H9 (cell line): Measurements from ENCODE around the gene MOB3B. TPM values are rescaled to one million over a fixed set of nuclear protein-coding genes. Genes with fewer than 3 reads are reported as not detected.

Experiments used
- DNase-seq: peaks from one replicate; pipeline ENCODE4 v3.0.0-alpha.2; 2017
- H2AFZ ChIP-seq: one replicate; pipeline ENCODE4 v1.6.1; 2013; ENCODE audit warnings: mild to moderate bottlenecking, low read length, control low read depth, moderate library complexity
- H2AK5ac ChIP-seq: 2 replicates; pipeline ENCODE4 v1.6.1; 2013; ENCODE audit warnings: low read length, control low read depth, mixed read lengths; ENCODE audit not compliant: insufficient read length
- H2BK120ac ChIP-seq: one replicate; pipeline ENCODE4 v1.6.1; 2013; ENCODE audit warnings: low read depth, mild to moderate bottlenecking, low read length, control low read depth, inconsistent platforms; ENCODE audit not compliant: poor library complexity, severe bottlenecking
- H2BK12ac ChIP-seq: 2 replicates; pipeline ENCODE4 v1.6.1; 2013; ENCODE audit warnings: low read length, control low read depth, mixed read lengths, low read depth; ENCODE audit not compliant: insufficient read length
- H2BK15ac ChIP-seq: 2 replicates; pipeline ENCODE4 v1.6.1; 2013; ENCODE audit warnings: low read depth, low read length, control low read depth
- H2BK20ac ChIP-seq: one replicate; pipeline ENCODE4 v1.6.1; 2013; ENCODE audit warnings: low read depth, mild to moderate bottlenecking, low read length, control low read depth, inconsistent platforms; ENCODE audit not compliant: poor library complexity, severe bottlenecking
- H2BK5ac ChIP-seq: 2 replicates; pipeline ENCODE4 v1.6.1; 2013; ENCODE audit warnings: low read length, control low read depth, mixed read lengths; ENCODE audit not compliant: insufficient read length
- H3K14ac ChIP-seq: 2 replicates; pipeline ENCODE4 v1.6.1; 2013; ENCODE audit warnings: low read length, control low read depth; ENCODE audit not compliant: insufficient read depth
- H3K18ac ChIP-seq: 2 replicates; pipeline ENCODE4 v1.6.1; 2013; ENCODE audit warnings: low read depth, mild to moderate bottlenecking, mixed read lengths, low read length, control low read depth; ENCODE audit not compliant: insufficient read length
- H3K23ac ChIP-seq: 2 replicates; pipeline ENCODE4 v1.6.1; 2013; ENCODE audit warnings: low read length, control low read depth, mixed read lengths, low read depth; ENCODE audit not compliant: insufficient read length
- H3K23me2 ChIP-seq: 2 replicates; pipeline ENCODE4 v1.6.1; 2013; ENCODE audit warnings: low read depth, mild to moderate bottlenecking, mixed read lengths, low read length, control low read depth; ENCODE audit not compliant: insufficient read length, poor library complexity, severe bottlenecking
- H3K27ac ChIP-seq: 2 replicates; pipeline ENCODE4 v1.5.1; 2013; ENCODE audit warnings: low read length, control low read depth, mixed read lengths, low read depth; ENCODE audit not compliant: insufficient read length
- H3K27me3 ChIP-seq: 2 replicates; pipeline ENCODE4 v1.6.1; 2013; ENCODE audit warnings: low read length, control low read depth, inconsistent platforms; ENCODE audit not compliant: insufficient read depth
- H3K4ac ChIP-seq: 2 replicates; pipeline ENCODE4 v1.6.1; 2013; ENCODE audit warnings: low read depth, mild to moderate bottlenecking, control low read depth, inconsistent platforms, low read length, moderate library complexity
- H3K4me1 ChIP-seq: 2 replicates; pipeline ENCODE4 v1.6.1; 2013; ENCODE audit warnings: low read length, control low read depth, inconsistent platforms; ENCODE audit not compliant: insufficient read depth
- H3K4me2 ChIP-seq: 2 replicates; pipeline ENCODE4 v1.6.1; 2013; ENCODE audit warnings: low read length, control low read depth, mixed read lengths; ENCODE audit not compliant: insufficient read length, insufficient read depth
- H3K56ac ChIP-seq: 2 replicates; pipeline ENCODE4 v1.6.1; 2013; ENCODE audit warnings: low read depth, mild to moderate bottlenecking, mixed read lengths, low read length, control low read depth; ENCODE audit not compliant: insufficient read length
- H3K79me1 ChIP-seq: 2 replicates; pipeline ENCODE4 v1.6.1; 2013; ENCODE audit warnings: low read depth, mild to moderate bottlenecking, moderate library complexity, low read length, control low read depth, inconsistent platforms; ENCODE audit not compliant: insufficient read depth, poor library complexity, severe bottlenecking
- H3K79me2 ChIP-seq: 2 replicates; pipeline ENCODE4 v1.6.1; 2013; ENCODE audit warnings: low read length, control low read depth, inconsistent platforms; ENCODE audit not compliant: insufficient read depth
- H3K9ac ChIP-seq: 2 replicates; pipeline ENCODE4 v1.6.1; 2013; ENCODE audit warnings: low read length, control low read depth, mixed read lengths; ENCODE audit not compliant: insufficient read length; ENCODE audit errors: extremely low read depth
- H3K9me3 ChIP-seq: one replicate; pipeline ENCODE4 v1.6.1; 2013; ENCODE audit warnings: low read depth, low read length, inconsistent platforms; ENCODE audit not compliant: control insufficient read depth
- H3T11ph ChIP-seq: one replicate; pipeline ENCODE4 v1.6.1; 2013; ENCODE audit warnings: mild to moderate bottlenecking, low read length, control low read depth, inconsistent platforms
- H4K20me1 ChIP-seq: one replicate; pipeline ENCODE4 v1.6.1; 2013; ENCODE audit not compliant: control insufficient read depth, insufficient read length, insufficient read depth
- H4K5ac ChIP-seq: 2 replicates; pipeline ENCODE4 v1.6.1; 2013; ENCODE audit warnings: low read depth, mild to moderate bottlenecking, mixed read lengths, low read length, control low read depth; ENCODE audit not compliant: insufficient read length
- H4K8ac ChIP-seq: replicated peaks from 2 replicates; pipeline ENCODE4 v1.6.1; 2013; ENCODE audit warnings: low read length, control low read depth, mixed read lengths, low read depth; ENCODE audit not compliant: insufficient read length
- H4K91ac ChIP-seq: 2 replicates; pipeline ENCODE4 v1.6.1; 2013; ENCODE audit warnings: low read depth, mild to moderate bottlenecking, moderate library complexity, mixed read lengths, low read length, control low read depth; ENCODE audit not compliant: insufficient read length
- H3K27ac Mint-ChIP-seq, 3 experiments: 2 replicates in 2 of 3; 3 replicates in 1 of 3; pipeline ENCODE4 v1.8.0; 2020 to 2021; ENCODE audit warnings: mixed read lengths in 3 of 3, mild to moderate bottlenecking in 1 of 3, moderate library complexity in 1 of 3
- H3K27me3 Mint-ChIP-seq: 2 replicates; pipeline ENCODE4 v1.8.0; 2021; ENCODE audit warnings: low read depth, mild to moderate bottlenecking, moderate library complexity, mixed read lengths
- H3K36me3 Mint-ChIP-seq, 3 experiments: 2 replicates in 2 of 3; 3 replicates in 1 of 3; pipeline ENCODE4 v1.8.0; 2020 to 2021; ENCODE audit warnings: low read depth in 3 of 3, mixed read lengths in 3 of 3; ENCODE audit not compliant: insufficient read depth in 1 of 3
- H3K4me1 Mint-ChIP-seq, 2 experiments: 2 replicates each; pipeline ENCODE4 v1.8.0; 2020; ENCODE audit warnings: mixed read lengths in 2 of 2
- H3K4me3 Mint-ChIP-seq, 2 experiments: 2 replicates in 1 of 2; 3 replicates in 1 of 2; pipeline ENCODE4 v1.8.0; 2020 to 2021; ENCODE audit warnings: mild to moderate bottlenecking in 2 of 2, mixed read lengths in 2 of 2, moderate library complexity in 1 of 2
- H3K9me3 Mint-ChIP-seq, 2 experiments: 2 replicates in 1 of 2; 3 replicates in 1 of 2; pipeline ENCODE4 v1.8.0; 2020; ENCODE audit warnings: mild to moderate bottlenecking in 2 of 2, mixed read lengths in 2 of 2, moderate library complexity in 1 of 2
- WGBS: extraction: QIAGEN DNeasy Blood & Tissue Kit; methylation state at CpG from one replicate; pipeline ENCODE4 v1.1.7; 2013; ENCODE audit warnings: missing lambda C conversion rate, low lambda C conversion rate, mixed read lengths; ENCODE audit not compliant: insufficient read length; ENCODE audit errors: extremely low coverage; 5-methylcytosine and 5-hydroxymethylcytosine counted together
- total RNA-seq: library from RNA; stranded (reverse); gene quantifications from 2 replicates; pipeline ENCODE4 v1.2.1, GENCODE V29; 2021
- TF ChIP-seq, protein P1 (sequence below): fragments of 200-600 bp; sonication (generic); conservative IDR thresholded peaks from 3 replicates; pipeline ENCODE4 v1.8.0; 2021; ENCODE audit warnings: antibody characterized with exemption, mild to moderate bottlenecking

Gene MOB3B
- total RNA-seq, 1 experiment from 2014 or later, result 9.8 TPM

DNA sequence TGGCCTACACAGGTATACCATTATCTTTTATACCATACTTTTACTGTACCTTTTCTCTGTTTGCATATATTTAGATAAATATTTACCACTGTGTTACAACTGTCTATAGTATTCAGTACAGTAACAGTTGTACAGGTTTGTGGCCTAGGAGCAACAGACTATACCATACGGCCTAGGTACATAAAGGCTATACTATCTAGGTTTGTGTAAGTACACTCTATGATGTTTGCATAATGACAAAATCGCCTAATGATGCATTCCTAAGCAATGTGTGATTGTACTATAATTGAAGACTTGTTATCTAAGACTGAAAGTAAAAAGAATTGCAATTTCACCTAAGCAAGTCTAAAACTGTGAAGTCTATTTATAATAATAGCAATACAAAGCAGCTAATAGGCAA, 39.8 kb upstream of the MOB3B start:
- no peak overlapping the region for H3K14ac ChIP-seq
- no peak overlapping the region for H3K23ac ChIP-seq
- no peak overlapping the region for H3K4me2 ChIP-seq
- H4K91ac ChIP-seq, result no peak overlapping the region
- no peaks in the 10 kb centered on the region; the same call in 1 of the 2 replicates for H3K27me3 Mint-ChIP-seq
- no CpG with 5 or more reads among the region's 2 CpGs for WGBS
- DNase-seq, result no peak
- H3K23me2 ChIP-seq, result peaks cover 8% of the 10 kb centered on the region
- no peaks in the 10 kb centered on the region for H3K27me3 ChIP-seq
- no peak overlapping the region for H3K18ac ChIP-seq
- no peak overlapping the region for H4K8ac ChIP-seq
- no peak overlapping the region for H3K4ac ChIP-seq
- H3K79me2 ChIP-seq, result peaks cover 3% of the 10 kb centered on the region; the same call in 1 of the 2 replicates
- peaks cover 6 to 23% (median 15%) of the 10 kb centered on the region in 3 experiments; a peak in 6 of 7 replicates for H3K36me3 Mint-ChIP-seq
- H3K9me3 ChIP-seq, result no peaks in the 10 kb centered on the region
- H2AFZ ChIP-seq, result no peak overlapping the region
- H2BK120ac ChIP-seq, result no peak overlapping the region
- peaks cover 0 to 3% of the 10 kb centered on the region in 2 experiments; a peak in 3 of 5 replicates for H3K9me3 Mint-ChIP-seq
- no peak overlapping the region for H3K4me3 Mint-ChIP-seq
- H3K27ac ChIP-seq, result no peak overlapping the region
- no peak overlapping the region for H2BK12ac ChIP-seq
- H2BK15ac ChIP-seq, result no peak overlapping the region
- no peak overlapping the region for H3T11ph ChIP-seq
- H2BK5ac ChIP-seq, result no peak overlapping the region
- H3K4me1 Mint-ChIP-seq, result peaks cover 16 to 18% of the 10 kb centered on the region in 2 experiments
- H3K9ac ChIP-seq, result no peak overlapping the region
- H3K79me1 ChIP-seq, result no peaks in the 10 kb centered on the region
- TF ChIP-seq, protein P1, sequence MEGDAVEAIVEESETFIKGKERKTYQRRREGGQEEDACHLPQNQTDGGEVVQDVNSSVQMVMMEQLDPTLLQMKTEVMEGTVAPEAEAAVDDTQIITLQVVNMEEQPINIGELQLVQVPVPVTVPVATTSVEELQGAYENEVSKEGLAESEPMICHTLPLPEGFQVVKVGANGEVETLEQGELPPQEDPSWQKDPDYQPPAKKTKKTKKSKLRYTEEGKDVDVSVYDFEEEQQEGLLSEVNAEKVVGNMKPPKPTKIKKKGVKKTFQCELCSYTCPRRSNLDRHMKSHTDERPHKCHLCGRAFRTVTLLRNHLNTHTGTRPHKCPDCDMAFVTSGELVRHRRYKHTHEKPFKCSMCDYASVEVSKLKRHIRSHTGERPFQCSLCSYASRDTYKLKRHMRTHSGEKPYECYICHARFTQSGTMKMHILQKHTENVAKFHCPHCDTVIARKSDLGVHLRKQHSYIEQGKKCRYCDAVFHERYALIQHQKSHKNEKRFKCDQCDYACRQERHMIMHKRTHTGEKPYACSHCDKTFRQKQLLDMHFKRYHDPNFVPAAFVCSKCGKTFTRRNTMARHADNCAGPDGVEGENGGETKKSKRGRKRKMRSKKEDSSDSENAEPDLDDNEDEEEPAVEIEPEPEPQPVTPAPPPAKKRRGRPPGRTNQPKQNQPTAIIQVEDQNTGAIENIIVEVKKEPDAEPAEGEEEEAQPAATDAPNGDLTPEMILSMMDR, result no peak
- H4K20me1 ChIP-seq, result no peaks in the 10 kb centered on the region
- no peak overlapping the region for H4K5ac ChIP-seq
- H2AK5ac ChIP-seq, result no peak overlapping the region
- H3K56ac ChIP-seq, result no peak overlapping the region
- H3K4me1 ChIP-seq, result no peaks in the 10 kb centered on the region
- H3K27ac Mint-ChIP-seq, result no peak overlapping the region
- no peak overlapping the region for H2BK20ac ChIP-seq
